HEK293 (cell line): ENCODE measurements around the gene EIF3B.

Source experiments
- CTCF ChIA-PET: fragments of 350-600 bp; formaldehyde crosslinking; extraction: SDS; loops from one replicate; lab custom pipeline; 2021; ENCODE audit warnings: antibody characterized with exemption; lab: Yijun Ruan, JAX
- POLR2A ChIA-PET: fragments of 300-600 bp; formaldehyde crosslinking; extraction: SDS; loops from one replicate; lab custom pipeline; 2020; ENCODE audit warnings: antibody characterized with exemption, inconsistent platforms; lab: Yijun Ruan, JAX
- H3K27ac ChIP-seq: fragments of 200-500 bp; sonication (Bioruptor generic); 2 replicates; pipeline ENCODE4 v1.5.1; 2014; ENCODE audit warnings: low read depth, low read length, control low read depth, inconsistent platforms; ENCODE audit errors: extremely low read depth
- H3K36me3 ChIP-seq, 2 experiments: fragments of 200-500 bp in 1 of 2; sonication (Bioruptor generic) in 1 of 2; 1 replicate in 1 of 2; 2 replicates in 1 of 2; pipeline ENCODE4 v1.5.1; 2014 to 2017; ENCODE audit warnings: inconsistent platforms in 2 of 2, low read length in 2 of 2; ENCODE audit not compliant: control insufficient read depth in 2 of 2, insufficient read depth in 1 of 2
- H3K4me1 ChIP-seq: fragments of 200-500 bp; sonication (Bioruptor generic); 2 replicates; pipeline ENCODE4 v1.5.1; 2014; ENCODE audit warnings: mild to moderate bottlenecking, low read length, inconsistent platforms; ENCODE audit not compliant: control insufficient read depth, insufficient read depth
- H3K4me3 ChIP-seq: 2 replicates; pipeline ENCODE4 v1.5.1; 2011; ENCODE audit warnings: low read depth, mild to moderate bottlenecking, control low read depth, low read length, moderate library complexity
- H3K9me3 ChIP-seq: fragments of 200-500 bp; sonication (Bioruptor generic); 2 replicates; pipeline ENCODE4 v1.5.1; 2014; ENCODE audit warnings: low read depth, low read length, inconsistent platforms; ENCODE audit not compliant: control insufficient read depth, insufficient read depth
- GLI2 ChIP-seq: fragments of 450-650 bp; formaldehyde crosslinking; IDR thresholded peaks from 2 replicates; pipeline ENCODE4; 2017; ENCODE audit warnings: missing biosample characterization, missing genetic modification characterization, low read depth, borderline replicate concordance
- IKZF3 ChIP-seq: fragments of 450-650 bp; IDR thresholded peaks from 2 replicates; pipeline ENCODE4 v1.5.0; 2018; ENCODE audit warnings: missing biosample characterization, mild to moderate bottlenecking, missing genetic modification characterization, moderate library complexity
- SCRT1 ChIP-seq: fragments of 450-650 bp; formaldehyde crosslinking; IDR thresholded peaks from 2 replicates; pipeline ENCODE4 v1.5.1; 2016; ENCODE audit warnings: missing biosample characterization, missing genetic modification characterization, borderline replicate concordance
- SETDB1 ChIP-seq: IDR thresholded peaks from one replicate; pipeline ENCODE4 v1.6.1; 2017; ENCODE audit warnings: mild to moderate bottlenecking, low read length, moderate library complexity, mixed read lengths; ENCODE audit not compliant: insufficient read length
- SP7 ChIP-seq: fragments of 450-650 bp; formaldehyde crosslinking; IDR thresholded peaks from 2 replicates; pipeline ENCODE4 v1.5.1; 2016; ENCODE audit warnings: missing biosample characterization, missing genetic modification characterization
- ZBTB8A ChIP-seq: fragments of 450-650 bp; formaldehyde crosslinking; IDR thresholded peaks from 2 replicates; pipeline ENCODE4 v1.5.1; 2016; ENCODE audit warnings: missing biosample characterization, missing genetic modification characterization
- ZFP41 ChIP-seq: fragments of 450-650 bp; formaldehyde crosslinking; IDR thresholded peaks from 2 replicates; pipeline ENCODE4 v1.5.1; 2016; ENCODE audit warnings: missing biosample characterization, missing genetic modification characterization, borderline replicate concordance
- ZNF112 ChIP-seq: fragments of 450-650 bp; formaldehyde crosslinking; IDR thresholded peaks from 2 replicates; pipeline ENCODE4 v1.5.0; 2017; ENCODE audit warnings: missing biosample characterization, missing genetic modification characterization
- ZNF146 ChIP-seq: fragments of 450-650 bp; formaldehyde crosslinking; IDR thresholded peaks from 2 replicates; pipeline ENCODE4 v1.5.1; 2016; ENCODE audit warnings: missing biosample characterization, missing genetic modification characterization
- ZNF274 ChIP-seq, 2 experiments: fragments of 200-500 bp in 1 of 2; fragments of 450-650 bp in 1 of 2; sonication (Bioruptor generic) in 1 of 2; formaldehyde crosslinking in 1 of 2; IDR thresholded peaks; 2 replicates each; pipeline versions ENCODE4 v1.5.1 to v1.6.1; 2014 to 2016; ENCODE audit warnings: borderline replicate concordance in 1 of 2, inconsistent platforms in 1 of 2, low read length in 1 of 2, missing biosample characterization in 1 of 2, missing genetic modification characterization in 1 of 2
- ZNF341 ChIP-seq: fragments of 450-650 bp; formaldehyde crosslinking; IDR thresholded peaks from 2 replicates; pipeline ENCODE4; 2016; ENCODE audit warnings: low read depth, missing biosample characterization, missing genetic modification characterization
- ZNF37A ChIP-seq: fragments of 450-650 bp; IDR thresholded peaks from 2 replicates; pipeline ENCODE4 v1.5.1; 2018; ENCODE audit warnings: missing biosample characterization, missing genetic modification characterization
- ZNF426 ChIP-seq: fragments of 450-650 bp; formaldehyde crosslinking; IDR thresholded peaks from 2 replicates; pipeline ENCODE4 v1.5.1; 2017; ENCODE audit warnings: missing biosample characterization, missing genetic modification characterization, mild to moderate bottlenecking, inconsistent platforms, moderate library complexity
- ZNF510 ChIP-seq: fragments of 450-650 bp; formaldehyde crosslinking; IDR thresholded peaks from 2 replicates; pipeline ENCODE4 v1.5.1; 2018; ENCODE audit warnings: mild to moderate bottlenecking, missing genetic modification characterization, missing biosample characterization; ENCODE audit not compliant: insufficient replicate concordance
- ZNF544 ChIP-seq: fragments of 450-650 bp; formaldehyde crosslinking; IDR thresholded peaks from 2 replicates; pipeline ENCODE4 v1.5.0; 2017; ENCODE audit warnings: missing biosample characterization, missing genetic modification characterization
- ZNF555 ChIP-seq: fragments of 450-650 bp; formaldehyde crosslinking; conservative IDR thresholded peaks from 2 replicates; pipeline ENCODE4 v1.5.1; 2017; ENCODE audit warnings: missing biosample characterization, mild to moderate bottlenecking, missing genetic modification characterization, inconsistent platforms
- ZNF560 ChIP-seq: fragments of 450-650 bp; formaldehyde crosslinking; IDR thresholded peaks from 2 replicates; pipeline ENCODE4 v1.5.1; 2017; ENCODE audit warnings: missing biosample characterization, missing genetic modification characterization, borderline replicate concordance
- ZNF677 ChIP-seq: fragments of 450-650 bp; IDR thresholded peaks from 2 replicates; pipeline ENCODE4 v1.5.0; 2018; ENCODE audit warnings: missing biosample characterization, mild to moderate bottlenecking, missing genetic modification characterization, moderate library complexity
- ZNF785 ChIP-seq: fragments of 450-650 bp; formaldehyde crosslinking; IDR thresholded peaks from 2 replicates; pipeline ENCODE4 v1.5.1; 2016; ENCODE audit warnings: missing biosample characterization, missing genetic modification characterization
- TF ChIP-seq, protein P1 (sequence below): fragments of 450-650 bp; formaldehyde crosslinking; IDR thresholded peaks from 2 replicates; pipeline ENCODE4 v1.5.1; 2016; ENCODE audit warnings: missing biosample characterization, missing genetic modification characterization
- TF ChIP-seq, protein P2 (sequence below): fragments of 450-650 bp; IDR thresholded peaks from 2 replicates; pipeline ENCODE4 v1.5.1; 2018; ENCODE audit warnings: missing biosample characterization, missing genetic modification characterization
- TF ChIP-seq, protein P3 (sequence below): fragments of 450-650 bp; formaldehyde crosslinking; IDR thresholded peaks from 2 replicates; pipeline ENCODE4 v1.5.1; 2017; ENCODE audit warnings: missing biosample characterization, mild to moderate bottlenecking, missing genetic modification characterization, moderate library complexity
- TF ChIP-seq, protein P4 (sequence below): fragments of 450-650 bp; IDR thresholded peaks from 2 replicates; pipeline ENCODE4 v1.5.1; 2018; ENCODE audit warnings: missing biosample characterization, mild to moderate bottlenecking, missing genetic modification characterization
- TF ChIP-seq, protein P5 (sequence below): fragments of 450-650 bp; formaldehyde crosslinking; IDR thresholded peaks from 2 replicates; pipeline ENCODE4 v1.5.1; 2016; ENCODE audit warnings: missing biosample characterization, missing genetic modification characterization

Gene EIF3B

DNA sequence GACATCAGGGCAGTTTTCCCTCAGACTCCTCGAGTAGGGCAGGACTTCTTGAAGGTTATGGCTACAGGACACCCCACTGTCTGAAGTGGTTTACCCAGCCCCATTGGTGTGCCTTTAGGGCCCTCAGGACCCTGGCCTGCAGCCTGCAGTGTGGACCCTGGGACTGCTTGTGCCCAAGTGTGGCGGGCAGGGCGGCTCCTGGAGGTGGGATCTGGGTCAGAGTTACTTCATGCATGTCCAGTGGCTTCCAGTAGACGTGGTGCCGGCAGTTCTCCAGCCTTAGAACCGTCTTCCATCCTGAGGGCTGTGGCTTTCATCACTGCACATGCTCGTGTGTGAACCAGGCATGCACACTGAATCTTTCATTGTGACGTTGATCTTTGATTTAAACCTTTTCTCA, 16.7 kb downstream of the EIF3B start (continued):
- TF ChIP-seq ZNF426 (tag by site-specific recombination) = no peak
- TF ChIP-seq ZNF274 (IDR thresholded peaks at IDR 0.05; ENCODE audit: low read length) = no peak
- TF ChIP-seq ZNF274 (tag by site-specific recombination; IDR thresholded peaks at IDR 0.05; ENCODE audit: borderline replicate concordance) = no peak
- TF ChIP-seq ZNF560 (tag by site-specific recombination) = no peak
- TF ChIP-seq SETDB1 = no peak

DNA sequence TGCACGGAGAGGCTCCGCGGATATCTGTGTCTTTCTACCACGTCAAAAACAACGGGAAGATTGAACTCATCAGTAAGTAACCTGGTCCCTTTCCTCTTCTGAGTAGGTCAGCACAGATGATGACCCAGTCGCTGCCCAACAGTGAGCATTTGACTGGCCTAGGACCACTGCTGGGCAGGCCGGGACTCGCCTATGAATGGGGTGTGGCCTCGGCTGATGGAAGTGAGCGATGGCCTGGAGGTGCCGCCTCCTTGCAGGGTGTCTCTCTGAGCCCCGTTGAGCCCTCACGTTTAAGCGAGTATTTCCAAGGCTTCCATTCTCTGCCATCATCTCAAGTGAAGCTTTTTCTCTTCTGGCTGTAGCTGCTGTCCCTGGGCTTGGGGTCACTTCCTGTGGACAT, 18.1 kb downstream of the EIF3B start:
- ChIA-PET POLR2A (no interaction called here), CTCF (interaction anchor here (0.6 to 1.0 kb wide), 2 partner anchors 11 to 1218 kb away, joined by 3 to 5 read pairs; no protein-coding TSS in a partner anchor)
- H3K9me3 ChIP-seq = no peaks in the 10 kb centered on the region
- H3K4me1 ChIP-seq = no peaks in the 10 kb centered on the region
- H3K27ac ChIP-seq = no peak overlapping the region
- H3K36me3 ChIP-seq = peaks cover 48 to 94% of the 10 kb centered on the region in 2 experiments
- no peak overlapping the region for H3K4me3 ChIP-seq
- TF ChIP-seq GLI2 (tag by site-specific recombination) (no peak), SCRT1 (tag by site-specific recombination) (no peak), ZNF341 (tag by site-specific recombination) (no peak)
- TF ChIP-seq, protein P1, sequence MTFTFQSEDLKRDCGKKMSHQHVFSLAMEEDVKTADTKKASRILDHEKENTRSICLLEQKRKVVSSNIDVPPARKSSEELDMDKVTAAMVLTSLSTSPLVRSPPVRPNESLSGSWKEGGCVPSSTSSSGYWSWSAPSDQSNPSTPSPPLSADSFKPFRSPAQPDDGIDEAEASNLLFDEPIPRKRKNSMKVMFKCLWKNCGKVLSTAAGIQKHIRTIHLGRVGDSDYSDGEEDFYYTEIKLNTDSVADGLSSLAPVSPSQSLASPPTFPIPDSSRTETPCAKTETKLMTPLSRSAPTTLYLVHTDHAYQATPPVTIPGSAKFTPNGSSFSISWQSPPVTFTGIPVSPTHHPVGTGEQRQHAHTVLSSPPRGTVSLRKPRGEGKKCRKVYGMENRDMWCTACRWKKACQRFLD (tag by site-specific recombination) = no peak

DNA sequence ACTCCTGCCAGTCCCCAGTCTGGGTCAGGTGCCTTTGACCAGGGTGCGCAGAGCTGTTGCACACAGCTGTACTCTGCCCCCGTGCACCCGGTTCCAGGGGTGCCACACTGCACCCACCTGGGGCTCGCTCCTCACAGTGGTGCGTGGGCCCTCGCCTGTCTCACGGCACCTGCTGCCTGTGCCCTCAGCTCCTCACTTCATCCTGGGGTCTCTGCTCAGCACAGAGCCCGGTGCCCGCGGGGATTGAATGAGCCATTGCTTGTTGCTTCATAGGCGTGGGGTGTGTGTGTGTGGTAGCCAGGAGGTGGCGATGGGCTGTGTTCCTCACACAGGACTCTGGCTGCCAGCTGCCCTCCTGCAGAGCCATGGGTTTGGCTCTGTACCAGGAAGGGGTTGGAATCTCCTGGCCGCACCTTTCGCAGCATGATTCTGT, 18.5 kb downstream of the EIF3B start:
- ChIA-PET CTCF (interaction anchor here (0.6 to 1.0 kb wide), 2 partner anchors 12 to 1218 kb away, joined by 3 to 5 read pairs; no protein-coding TSS in a partner anchor), POLR2A (no interaction called here)
- Histone ChIP-seq H3K4me1 (no peaks in the 10 kb centered on the region), H3K9me3 (no peaks in the 10 kb centered on the region), H3K27ac (no peak overlapping the region), H3K4me3 (no peak overlapping the region), H3K36me3 (peaks cover 44 to 91% of the 10 kb centered on the region in 2 experiments)
- TF ChIP-seq ZFP41 (tag by site-specific recombination) (no peak), ZBTB8A (tag by site-specific recombination) (no peak), ZNF555 (no peak), ZNF677 (tag by site-specific recombination) (no peak), ZNF112 (no peak), ZNF510 (tag by site-specific recombination) (no peak), ZNF785 (tag by site-specific recombination) (no peak), ZNF146 (tag by site-specific recombination) (no peak), ZNF544 (no peak), ZNF37A (no peak), SP7 (tag by site-specific recombination) (no peak), IKZF3 (no peak)
- TF ChIP-seq, protein P2, sequence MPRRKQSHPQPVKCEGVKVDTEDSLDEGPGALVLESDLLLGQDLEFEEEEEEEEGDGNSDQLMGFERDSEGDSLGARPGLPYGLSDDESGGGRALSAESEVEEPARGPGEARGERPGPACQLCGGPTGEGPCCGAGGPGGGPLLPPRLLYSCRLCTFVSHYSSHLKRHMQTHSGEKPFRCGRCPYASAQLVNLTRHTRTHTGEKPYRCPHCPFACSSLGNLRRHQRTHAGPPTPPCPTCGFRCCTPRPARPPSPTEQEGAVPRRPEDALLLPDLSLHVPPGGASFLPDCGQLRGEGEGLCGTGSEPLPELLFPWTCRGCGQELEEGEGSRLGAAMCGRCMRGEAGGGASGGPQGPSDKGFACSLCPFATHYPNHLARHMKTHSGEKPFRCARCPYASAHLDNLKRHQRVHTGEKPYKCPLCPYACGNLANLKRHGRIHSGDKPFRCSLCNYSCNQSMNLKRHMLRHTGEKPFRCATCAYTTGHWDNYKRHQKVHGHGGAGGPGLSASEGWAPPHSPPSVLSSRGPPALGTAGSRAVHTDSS = no peak
- TF ChIP-seq, protein P3, sequence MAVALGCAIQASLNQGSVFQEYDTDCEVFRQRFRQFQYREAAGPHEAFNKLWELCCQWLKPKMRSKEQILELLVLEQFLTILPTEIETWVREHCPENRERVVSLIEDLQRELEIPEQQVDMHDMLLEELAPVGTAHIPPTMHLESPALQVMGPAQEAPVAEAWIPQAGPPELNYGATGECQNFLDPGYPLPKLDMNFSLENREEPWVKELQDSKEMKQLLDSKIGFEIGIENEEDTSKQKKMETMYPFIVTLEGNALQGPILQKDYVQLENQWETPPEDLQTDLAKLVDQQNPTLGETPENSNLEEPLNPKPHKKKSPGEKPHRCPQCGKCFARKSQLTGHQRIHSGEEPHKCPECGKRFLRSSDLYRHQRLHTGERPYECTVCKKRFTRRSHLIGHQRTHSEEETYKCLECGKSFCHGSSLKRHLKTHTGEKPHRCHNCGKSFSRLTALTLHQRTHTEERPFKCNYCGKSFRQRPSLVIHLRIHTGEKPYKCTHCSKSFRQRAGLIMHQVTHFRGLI (tag by site-specific recombination) = no peak
- TF ChIP-seq, protein P4, sequence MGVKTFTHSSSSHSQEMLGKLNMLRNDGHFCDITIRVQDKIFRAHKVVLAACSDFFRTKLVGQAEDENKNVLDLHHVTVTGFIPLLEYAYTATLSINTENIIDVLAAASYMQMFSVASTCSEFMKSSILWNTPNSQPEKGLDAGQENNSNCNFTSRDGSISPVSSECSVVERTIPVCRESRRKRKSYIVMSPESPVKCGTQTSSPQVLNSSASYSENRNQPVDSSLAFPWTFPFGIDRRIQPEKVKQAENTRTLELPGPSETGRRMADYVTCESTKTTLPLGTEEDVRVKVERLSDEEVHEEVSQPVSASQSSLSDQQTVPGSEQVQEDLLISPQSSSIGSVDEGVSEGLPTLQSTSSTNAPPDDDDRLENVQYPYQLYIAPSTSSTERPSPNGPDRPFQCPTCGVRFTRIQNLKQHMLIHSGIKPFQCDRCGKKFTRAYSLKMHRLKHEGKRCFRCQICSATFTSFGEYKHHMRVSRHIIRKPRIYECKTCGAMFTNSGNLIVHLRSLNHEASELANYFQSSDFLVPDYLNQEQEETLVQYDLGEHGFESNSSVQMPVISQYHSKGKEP (tag by site-specific recombination) = no peak
- TF ChIP-seq, protein P1 (tag by site-specific recombination) = no peak
- TF ChIP-seq, protein P5, sequence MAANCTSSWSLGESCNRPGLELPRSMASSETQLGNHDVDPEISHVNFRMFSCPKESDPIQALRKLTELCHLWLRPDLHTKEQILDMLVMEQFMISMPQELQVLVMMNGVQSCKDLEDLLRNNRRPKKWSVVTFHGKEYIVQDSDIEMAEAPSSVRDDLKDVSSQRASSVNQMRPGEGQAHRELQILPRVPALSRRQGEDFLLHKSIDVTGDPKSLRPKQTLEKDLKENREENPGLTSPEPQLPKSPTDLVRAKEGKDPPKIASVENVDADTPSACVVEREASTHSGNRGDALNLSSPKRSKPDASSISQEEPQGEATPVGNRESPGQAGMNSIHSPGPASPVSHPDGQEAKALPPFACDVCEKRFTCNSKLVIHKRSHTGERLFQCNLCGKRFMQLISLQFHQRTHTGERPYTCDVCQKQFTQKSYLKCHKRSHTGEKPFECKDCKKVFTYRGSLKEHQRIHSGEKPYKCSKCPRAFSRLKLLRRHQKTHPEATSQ (tag by site-specific recombination) = no peak
